NB4 (cell line): ENCODE results near the gene ZP1.

Source experiments
- CTCF ChIP-seq: IDR thresholded peaks from one replicate; pipeline ENCODE4 v1.5.1; 2012; ENCODE audit warnings: low read depth, low read length
- POLR2A ChIP-seq: IDR thresholded peaks from 2 replicates; pipeline ENCODE4 v1.6.1; 2011; ENCODE audit warnings: mild to moderate bottlenecking; ENCODE audit not compliant: insufficient read length; ENCODE audit errors: extremely low read depth

GRCh38 chr11:60835534-60835846 lies 31.9 kb upstream of the ZP1 start:
- TF ChIP-seq POLR2A, result no peak
- TF ChIP-seq CTCF, result no peak
